HG02970 (cell line): ENCODE measurements around the gene CAD.
A peak's percentile ranks its signal among the peaks of the same experiment; 100 is the strongest.
"Not testable (repeated sequence)": the region's sequence is repeated elsewhere in the genome, so short reads cannot be mapped to it uniquely, and the experiment has no call there.

Experiments used
- ATAC-seq: cut with Tn5 transposase; IDR thresholded peaks from one replicate; pipeline ENCODE4 v1.9.1; 2021; ENCODE audit warnings: mild to moderate bottlenecking, moderate library complexity, moderate number of reproducible peaks; ENCODE audit not compliant: unreplicated experiment, low FRiP score

CAD gene

DNA sequence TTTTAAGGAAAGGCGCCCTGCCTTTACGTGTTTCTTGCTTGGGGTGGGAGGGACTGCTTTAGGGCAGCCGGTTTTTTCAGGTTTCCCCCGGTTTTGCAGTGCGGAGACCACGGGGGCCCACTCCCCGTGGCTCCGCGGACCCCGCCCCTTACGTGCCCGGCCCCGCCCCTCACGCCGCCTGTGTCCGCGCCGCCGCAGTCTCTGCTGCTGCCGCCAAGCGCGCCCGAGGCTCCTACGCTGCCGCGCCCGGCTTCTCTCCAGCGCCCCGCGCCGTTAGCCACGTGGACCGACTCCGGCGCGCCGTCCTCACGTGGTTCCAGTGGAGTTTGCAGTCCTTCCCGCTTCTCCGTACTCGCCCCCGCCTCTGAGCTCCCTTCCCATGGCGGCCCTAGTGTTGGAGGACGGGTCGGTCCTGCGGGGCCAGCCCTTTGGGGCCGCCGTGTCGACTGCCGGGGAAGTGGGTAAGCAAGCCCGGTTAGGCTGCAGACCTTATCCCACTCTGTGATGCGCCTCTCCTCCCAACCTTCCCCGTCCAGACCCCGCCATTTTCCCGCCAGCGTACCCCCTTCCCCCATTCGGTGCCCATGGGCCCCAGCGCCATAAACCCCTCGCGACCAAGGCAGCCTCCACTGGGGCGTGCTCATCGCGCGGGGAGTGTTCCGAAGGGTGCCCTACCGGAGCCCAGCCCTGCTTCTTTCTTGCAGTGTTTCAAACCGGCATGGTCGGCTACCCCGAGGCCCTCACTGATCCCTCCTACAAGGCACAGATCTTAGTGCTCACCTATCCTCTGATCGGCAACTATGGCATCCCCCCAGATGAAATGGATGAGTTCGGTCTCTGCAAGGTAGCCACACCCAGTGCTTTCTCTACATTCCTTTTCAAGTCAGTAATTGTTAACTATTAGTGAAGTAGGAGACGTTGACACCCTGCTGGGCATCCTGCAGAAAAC is at the start of gene CAD:
Gene CAD, plus strand, starts transcription at position 197 of the 949 bp plus-strand sequence. Its CDS starts 183 bp downstream, at position 380.
- ATAC-seq: peak; percentile 61

- ATAC-seq: no peak
These were observed 46.4 kb upstream of the CAD start for GRCh38 chr2:27170581-27171337.

DNA sequence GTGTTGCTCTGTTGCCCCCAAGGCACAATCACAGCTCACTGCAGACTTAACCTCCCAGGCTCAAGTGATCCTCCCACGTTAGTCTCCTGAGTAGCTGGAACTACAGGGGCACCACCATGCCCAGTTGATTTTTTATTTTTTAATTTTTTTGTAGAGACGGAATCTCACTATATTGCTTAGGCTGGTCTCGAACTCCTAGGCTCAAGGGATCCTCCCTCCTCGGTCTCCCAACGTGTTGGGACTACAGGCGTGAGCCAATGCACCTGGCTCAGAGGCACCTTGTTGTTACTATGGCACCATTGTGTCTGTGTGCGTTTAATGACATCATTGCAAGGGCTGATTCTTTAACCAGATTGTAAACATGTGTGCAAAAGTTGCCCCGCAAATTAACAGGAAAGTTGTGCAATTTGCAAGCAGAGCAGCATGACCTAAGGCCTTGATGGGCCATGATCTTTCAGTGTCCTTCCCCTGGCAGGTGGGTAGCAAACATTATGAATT is 45.8 kb upstream of the CAD start:
- ATAC-seq: no peak

DNA sequence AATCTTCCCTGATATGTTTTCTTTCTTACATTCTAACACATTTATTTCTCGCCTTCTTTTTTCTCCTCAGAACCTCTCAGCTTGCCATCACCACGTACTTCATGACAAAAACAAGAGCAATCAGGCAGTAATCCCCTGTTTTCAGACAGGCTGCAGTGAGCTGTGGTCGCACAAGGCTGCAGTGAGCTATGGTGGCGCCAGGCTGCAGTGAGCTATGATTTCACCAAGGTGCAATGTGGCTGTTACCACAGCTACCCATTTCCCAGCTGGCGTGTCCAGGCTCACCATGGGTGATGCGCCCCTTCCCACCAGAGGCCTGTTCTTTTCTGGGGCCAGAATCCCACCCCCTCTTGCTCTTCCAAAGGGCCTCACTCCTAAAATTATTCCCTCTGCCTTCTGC is 42.5 kb upstream of the CAD start:
- ATAC-seq: no peak

DNA sequence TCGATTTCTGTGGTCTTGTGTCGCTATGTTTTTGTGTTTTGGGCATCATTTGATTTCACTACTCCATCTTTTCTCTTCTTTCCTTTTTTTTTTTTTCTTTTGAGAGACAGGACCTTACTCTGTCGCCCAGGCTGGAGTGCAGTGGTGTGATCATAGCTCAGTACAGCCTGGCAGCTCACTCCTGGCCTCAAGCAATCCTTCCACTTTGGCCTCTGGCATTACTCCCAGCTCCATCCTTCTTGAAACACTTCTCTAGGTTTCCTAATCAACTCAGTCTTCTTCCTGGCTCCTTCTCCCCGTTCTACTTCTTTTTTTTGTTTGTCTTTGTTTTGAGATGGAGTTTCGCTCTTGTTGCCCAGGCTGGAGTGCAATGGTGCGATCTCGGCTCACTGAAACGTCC is 41.8 kb upstream of the CAD start:
- no peak for ATAC-seq

- ATAC-seq: not testable (repeated sequence)
These were observed 41.4 kb upstream of the CAD start for GRCh38 chr2:27175781-27176180.

DNA sequence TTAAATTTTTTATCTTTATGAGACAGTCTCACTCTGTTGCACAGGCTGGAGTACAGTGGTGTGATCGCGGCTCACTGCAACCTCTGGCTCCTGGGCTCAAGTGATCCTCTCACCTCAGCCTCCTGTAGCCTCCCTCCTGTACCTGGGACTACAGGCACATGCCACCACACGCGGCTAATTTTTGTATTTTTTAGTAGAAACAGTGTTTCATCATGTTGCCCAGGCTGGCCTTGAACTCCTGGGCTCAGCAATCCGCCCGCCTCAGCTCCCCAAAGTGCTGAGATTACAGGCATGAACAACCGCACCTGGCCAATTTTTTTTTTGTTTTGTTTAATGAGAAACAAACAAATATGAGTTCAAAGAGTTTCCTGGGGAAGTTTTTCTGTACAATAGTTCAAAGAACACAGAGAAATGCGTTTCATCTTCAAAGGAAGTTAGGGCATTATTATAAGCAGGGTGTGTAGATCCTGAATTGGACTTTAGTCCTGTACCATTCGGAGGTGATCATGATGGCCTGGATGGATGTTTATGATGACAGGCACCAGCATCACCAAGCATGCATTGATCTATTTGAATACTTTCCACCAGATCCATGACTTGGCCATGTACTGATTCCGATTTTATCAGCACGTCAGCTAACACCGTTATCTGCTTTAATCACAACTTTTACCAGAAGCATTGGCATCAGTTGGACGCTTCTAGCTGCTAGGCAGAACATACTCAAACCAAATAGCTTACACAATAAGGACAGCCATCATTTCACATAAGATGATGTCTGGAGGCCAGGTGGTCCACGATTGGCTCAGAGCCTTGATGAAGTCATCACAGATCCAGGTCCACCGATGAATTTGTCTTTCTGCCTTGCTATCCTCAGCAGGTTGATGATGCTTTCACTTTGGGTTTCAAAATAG is 39.5 kb upstream of the CAD start:
- ATAC-seq: no peak

DNA sequence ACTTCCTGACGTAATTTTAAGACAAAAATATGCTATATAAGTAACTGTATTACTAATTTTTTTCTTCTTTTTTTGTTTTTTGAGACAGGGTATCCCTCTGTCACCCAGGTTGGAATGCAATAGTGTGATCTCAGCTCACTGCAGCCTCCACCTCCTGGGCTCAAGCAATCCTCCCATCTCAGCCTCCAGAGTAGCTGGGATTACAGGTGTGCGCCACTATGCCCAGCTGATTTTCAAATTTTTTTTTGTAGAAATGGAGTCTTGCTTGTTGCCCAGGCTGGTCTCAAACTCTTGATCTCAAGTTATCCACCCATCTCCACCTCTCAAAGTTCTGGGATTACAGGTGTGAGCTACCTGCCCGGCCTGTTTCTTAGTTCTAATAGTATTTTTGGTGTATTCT is 38.7 kb upstream of the CAD start:
- no peak for ATAC-seq

- no peak for ATAC-seq
These were observed 37.7 kb upstream of the CAD start for GRCh38 chr2:27179344-27180000.

DNA sequence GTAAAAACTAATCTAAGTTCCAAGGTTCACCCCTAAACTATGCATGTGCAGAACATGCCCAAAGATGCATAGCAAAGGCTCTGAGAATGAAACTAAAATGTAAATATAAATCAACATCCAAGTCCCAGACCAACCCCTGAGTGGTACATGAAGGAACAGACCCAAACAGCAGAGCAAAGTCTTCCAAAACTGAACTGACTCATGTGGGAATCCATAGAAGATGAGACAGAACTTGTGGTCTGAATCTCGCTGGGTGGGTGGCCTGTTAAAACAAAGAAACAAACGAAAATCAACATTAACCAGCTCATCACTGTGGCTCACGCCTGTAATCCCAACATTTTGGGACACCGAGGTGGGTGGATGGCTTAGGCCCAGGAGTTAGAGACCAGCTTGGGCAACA is 34.8 kb upstream of the CAD start:
- ATAC-seq: no peak

DNA sequence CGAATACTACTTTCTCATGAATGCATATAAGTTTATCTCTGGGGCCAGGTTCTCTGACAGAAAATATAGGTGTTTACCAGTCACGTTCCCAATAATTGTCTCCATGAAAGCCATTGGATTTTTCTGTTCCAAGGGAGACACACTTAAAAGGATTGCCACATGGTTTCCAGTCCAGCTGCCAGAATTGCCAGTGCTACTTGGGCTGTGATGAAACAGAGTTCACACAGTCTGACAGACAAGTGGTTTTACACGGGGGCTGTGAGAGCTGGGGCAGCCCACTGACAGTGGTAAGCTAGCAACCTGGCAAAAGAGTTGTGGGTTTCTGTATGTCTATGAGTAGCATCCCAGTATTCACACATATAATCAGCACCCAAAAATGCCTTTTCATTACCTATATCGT is 33.1 kb upstream of the CAD start:
- no peak for ATAC-seq

DNA sequence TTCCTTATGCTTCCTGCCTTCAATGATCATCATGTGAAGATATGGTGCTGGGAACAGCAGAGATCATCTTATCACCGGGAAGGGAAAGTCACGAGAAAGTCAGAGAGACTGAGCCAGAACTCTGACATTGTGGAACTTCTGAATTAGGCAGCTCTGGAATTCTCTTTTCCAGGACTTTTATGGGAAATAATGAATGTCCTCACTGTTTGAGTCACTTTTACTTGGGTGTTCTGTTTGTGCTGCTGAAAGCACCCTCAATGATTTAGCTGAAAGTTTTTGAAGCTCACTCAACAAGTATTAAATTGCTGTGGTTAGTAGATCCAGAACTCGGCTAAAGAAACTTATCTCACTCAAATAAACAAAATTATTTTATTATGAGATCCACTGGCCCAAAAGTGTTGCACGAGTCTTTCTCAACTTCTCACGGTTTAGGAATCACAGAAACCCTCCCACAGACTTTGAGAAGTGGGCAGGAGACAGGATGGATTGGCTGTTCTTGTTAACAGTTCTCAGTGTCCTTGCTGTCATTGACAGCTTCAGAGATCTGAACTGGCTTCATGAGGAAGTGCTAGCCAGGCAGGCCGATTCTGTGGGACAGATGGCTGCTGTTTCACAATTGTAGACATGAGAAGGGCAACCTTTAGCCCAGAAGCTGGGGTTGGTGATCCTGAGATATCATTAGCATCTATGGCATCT is 31.7 kb upstream of the CAD start:
- ATAC-seq: no peak

GRCh38 chr2:27186613-27187345 is 30.4 kb upstream of the CAD start:
- ATAC-seq: no peak

- no peak for ATAC-seq
These were observed 27.2 kb upstream of the CAD start for GRCh38 chr2:27189989-27190388.

DNA sequence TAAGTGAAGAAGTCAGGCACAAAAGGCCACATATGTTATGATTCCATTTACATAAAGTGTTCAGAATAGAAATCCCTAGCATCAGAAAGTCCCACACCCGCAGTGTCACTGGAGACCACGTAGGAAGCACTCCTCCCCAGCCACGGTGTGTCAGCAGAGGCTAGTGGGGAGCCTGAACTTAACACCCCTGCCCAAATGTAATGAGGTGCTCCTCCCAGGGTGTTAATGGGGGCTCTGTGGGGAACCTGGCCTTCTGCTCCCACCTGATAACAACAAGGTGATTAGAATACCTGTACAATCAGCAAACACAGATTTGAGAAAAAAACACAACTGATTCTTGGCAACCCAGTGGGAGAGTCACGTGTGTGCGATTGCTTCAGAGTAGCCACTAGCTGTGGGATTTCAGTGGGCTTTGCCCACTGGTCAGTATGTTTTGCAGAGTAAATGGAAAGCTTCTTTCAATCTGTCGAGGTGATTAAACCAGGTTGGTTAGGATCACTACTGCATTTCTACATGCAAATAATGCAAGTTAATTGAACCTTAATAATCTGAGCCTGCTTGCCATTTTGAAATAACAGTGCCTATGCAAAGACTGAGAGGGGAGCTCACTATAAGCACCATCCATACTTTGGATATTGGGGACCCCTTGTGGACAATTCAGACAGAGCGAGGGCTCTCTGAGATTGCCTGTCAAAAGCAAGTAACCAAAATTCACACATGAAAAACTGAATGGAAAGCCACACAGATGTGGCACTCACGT is 25.9 kb upstream of the CAD start:
- ATAC-seq: no peak

DNA sequence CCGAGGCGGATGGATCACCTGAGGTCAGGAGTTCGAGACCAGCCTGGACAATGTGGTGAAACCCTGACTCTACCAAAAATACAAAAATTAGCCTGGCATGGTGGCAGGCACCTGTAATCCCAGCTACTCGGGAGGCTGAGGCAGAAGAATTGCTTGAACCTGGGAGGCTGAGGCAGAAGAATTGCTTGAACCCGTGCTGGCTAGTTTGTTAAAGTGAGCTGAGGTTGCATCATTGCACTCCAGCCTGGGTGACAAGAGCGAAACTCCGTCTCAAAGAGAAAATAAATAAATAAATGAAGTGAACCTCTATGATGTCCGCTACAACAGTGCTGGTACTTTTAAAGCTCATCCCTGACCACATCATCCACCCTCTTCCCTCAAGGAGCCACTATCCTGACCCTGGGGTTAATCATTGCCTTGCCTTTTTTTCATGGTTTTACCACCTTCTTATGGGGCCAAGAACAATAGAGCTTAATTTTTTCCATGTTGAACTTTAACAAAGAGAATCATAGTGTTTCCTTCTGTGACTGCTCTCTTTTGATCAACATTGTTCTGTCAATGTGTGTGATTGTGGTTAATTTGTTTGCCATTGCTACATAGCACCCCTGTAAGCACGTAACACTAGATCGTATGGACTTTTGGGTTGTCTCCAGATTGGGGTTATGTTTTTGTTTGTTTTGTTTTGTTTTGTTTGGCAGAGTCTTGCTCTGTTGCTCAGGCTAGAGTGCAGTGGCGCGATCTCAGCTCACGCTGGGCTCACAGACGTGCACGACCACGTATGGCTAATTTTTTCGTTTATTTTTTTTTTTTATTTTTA is 22.4 kb upstream of the CAD start:
- no peak for ATAC-seq

DNA sequence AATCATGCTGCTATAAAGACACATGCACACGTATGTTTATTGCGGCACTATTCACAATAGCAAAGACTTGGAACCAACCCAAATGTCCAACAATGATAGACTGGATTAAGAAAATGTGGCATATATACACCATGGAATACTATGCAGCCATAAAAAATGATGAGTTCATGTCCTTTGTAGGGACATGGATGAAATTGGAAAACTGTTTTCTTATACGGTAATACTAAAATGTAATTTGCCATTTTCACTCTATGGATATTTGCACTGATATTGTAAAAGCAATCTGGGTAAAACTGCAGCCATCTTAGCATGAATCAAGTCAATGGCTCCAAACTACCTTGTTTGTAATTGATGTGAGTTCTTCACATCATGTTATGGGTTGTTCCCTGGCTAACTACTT is 21.4 kb upstream of the CAD start:
- ATAC-seq: not testable (repeated sequence)
